ENCODE data around the gene CCDC88C.

DNA sequence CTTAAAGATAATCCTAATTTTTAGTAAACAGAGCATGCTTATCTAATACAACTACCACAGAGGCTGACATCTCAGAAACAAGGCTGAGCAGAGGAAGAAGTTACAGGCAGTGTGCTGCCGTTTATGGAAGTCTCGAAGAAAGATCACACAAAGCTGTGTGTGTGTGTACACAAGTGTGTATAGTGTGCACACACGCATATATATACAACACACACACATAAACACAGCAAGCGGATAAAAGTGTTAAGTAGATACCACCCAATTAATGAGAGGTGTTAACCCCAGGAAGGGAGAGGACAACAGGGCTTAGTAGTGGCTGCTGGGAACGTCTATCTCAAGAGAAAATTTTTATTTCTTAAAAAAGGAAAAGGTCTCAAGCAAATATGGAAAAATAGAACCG lies 15.3 kb downstream of the CCDC88C start:
- TF ChIP-seq CTCF (conservative IDR thresholded peaks at IDR 0.05; ENCODE audit: low read depth, low read length) (no peak), EZH2 (IDR thresholded peaks at IDR 0.05; ENCODE audit: low read length, unreplicated experiment) (no peak)

Data from PC-3 (cell line).